HTR-8/SVneo (cell line): Measurements from ENCODE around the gene DLX3.
A peak's percentile ranks its signal among the peaks of the same experiment; 100 is the strongest.

Experiments used
- DNase-seq: peaks from one replicate; pipeline ENCODE4 v3.0.0; 2011; ENCODE audit warnings: low spot score, mixed read lengths; ENCODE audit not compliant: insufficient read length
- FAIRE-seq: peaks from 2 replicates; lab custom pipeline; 2011; peaks lifted over from hg19 to GRCh38; lab: Jason Lieb, UNC

DLX3 gene

GRCh38 chr17:49977463-49978389 is 17.3 kb downstream of the DLX3 start:
- peak; percentile 74 for FAIRE-seq
- no peak for DNase-seq

GRCh38 chr17:49976828-49977202 is 18.2 kb downstream of the DLX3 start:
- FAIRE-seq (peak; percentile 40), DNase-seq (no peak)

GRCh38 chr17:49976163-49976827 is 18.7 kb downstream of the DLX3 start:
- DNase-seq (no peak), FAIRE-seq (no peak)

- DNase-seq (no peak), FAIRE-seq (peak; percentile 60)
Measured at GRCh38 chr17:49975531-49975930, 19.5 kb downstream of the DLX3 start.

GRCh38 chr17:49973271-49973615 is 21.8 kb downstream of the DLX3 start:
- FAIRE-seq (no peak), DNase-seq (no peak)

- FAIRE-seq (peak; percentile 4), DNase-seq (no peak)
Measured at GRCh38 chr17:49972486-49973270, 22.3 kb downstream of the DLX3 start.

- no peak for DNase-seq
Measured at GRCh38 chr17:49971848-49972485, 23.1 kb downstream of the DLX3 start.

DNA sequence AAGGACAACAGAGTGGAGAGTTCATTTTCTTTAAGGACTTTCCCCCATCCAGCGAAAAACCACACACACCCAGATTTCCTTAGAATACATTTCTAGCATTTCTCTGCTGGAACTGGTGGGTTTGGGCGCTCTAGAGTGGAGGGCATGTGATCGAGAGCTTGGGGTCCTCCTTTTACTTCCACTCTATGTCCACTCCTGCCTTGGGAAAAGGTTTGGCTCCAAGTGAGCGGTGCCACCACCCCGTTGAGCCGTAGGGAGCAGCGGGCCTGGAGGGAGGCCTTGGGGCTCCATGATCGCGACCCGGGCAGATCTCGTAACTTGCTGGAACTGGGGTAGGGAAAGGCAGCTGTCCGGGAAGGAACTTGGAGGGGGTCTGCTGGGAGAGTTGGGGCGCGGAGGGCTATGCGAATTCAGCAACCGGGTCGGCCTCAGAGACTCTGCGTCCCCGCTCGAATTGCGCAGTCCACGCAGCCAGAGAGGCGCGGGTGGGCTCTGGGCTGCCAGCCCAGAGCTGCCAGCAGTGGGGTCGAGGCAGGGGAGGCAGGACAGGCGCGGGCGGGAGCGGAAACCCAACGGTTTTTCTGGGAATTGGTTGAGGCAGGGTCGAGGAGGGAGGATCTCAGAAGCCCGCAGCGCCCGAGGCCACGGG is 23.7 kb downstream of the DLX3 start:
- FAIRE-seq, result no peak
- DNase-seq, result no peak

More at GRCh38 chr17:49971848-49972485, 23.1 kb downstream of the DLX3 start:
- FAIRE-seq, result no peak

DNA sequence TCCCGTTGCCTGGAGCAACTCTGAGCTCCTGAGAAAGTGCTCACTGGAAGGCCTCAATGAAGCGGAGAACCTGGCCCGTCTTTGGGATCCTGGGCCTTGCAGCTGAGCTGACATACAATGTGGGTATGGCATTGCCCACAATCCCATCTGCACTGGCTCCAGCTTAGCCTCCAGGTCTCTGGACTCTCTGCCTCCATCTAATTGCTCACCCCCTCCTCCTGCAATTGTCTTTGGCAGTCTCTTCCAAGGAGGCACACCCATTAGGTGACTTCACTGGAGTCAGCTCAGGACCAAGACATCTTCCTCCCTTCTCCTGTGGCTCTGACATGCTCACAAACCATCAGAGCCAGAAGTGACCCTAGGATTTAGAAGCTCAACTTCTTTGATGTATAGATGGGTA is 24.5 kb downstream of the DLX3 start:
- FAIRE-seq (peak; percentile 88), DNase-seq (no peak)

- FAIRE-seq, result no peak
Measured at GRCh38 chr17:49969795-49970389, 25.1 kb downstream of the DLX3 start.

GRCh38 chr17:49969134-49969759 is 25.8 kb downstream of the DLX3 start, which contains the start of gene DLX4:
TSS of gene DLX4 (plus strand) at chr17:49969190. CDS start at chr17:49969469, 279 bp downstream.
- no peak for DNase-seq
- FAIRE-seq, result peak; percentile 71

More at GRCh38 chr17:49969795-49970389, 25.1 kb downstream of the DLX3 start:
- DNase-seq, result no peak

DNA sequence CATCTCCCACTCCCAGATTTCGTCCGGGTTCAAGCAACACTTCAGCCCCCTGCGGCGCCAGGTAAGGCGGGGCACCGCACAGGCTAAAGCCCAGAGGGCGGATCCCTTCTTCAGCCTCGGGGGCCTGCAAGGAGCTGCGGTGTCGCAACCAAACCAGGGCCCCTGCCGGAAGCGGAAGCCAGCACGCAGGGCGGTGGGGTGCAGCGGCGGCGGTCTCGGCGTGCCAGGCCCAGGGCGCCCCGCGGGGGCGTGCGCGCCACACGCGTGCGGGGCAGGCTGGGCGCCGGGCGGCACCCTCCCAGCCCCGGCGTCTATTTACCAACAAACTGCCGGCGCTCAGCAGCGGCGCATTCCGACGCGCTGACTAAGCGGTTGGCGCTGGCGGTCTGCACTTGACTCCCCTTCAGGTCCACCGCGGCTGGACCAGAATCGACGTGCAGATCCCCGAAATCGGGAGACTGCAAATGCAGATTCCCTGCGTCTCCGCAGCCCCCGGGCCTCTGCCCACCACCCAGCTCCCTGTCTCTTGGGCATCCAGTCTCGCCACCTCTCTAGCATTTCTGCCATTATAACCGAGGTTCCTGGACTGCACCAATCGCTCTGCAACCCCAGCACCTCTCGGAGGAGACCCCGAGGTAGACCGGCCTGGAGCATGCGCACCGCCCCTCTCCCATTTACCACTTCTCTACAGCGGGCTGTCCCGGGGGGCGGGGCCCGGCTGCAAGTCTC is 26.5 kb downstream of the DLX3 start:
- peak; percentile 99 for DNase-seq
- FAIRE-seq, result peak; percentile 98

DNA sequence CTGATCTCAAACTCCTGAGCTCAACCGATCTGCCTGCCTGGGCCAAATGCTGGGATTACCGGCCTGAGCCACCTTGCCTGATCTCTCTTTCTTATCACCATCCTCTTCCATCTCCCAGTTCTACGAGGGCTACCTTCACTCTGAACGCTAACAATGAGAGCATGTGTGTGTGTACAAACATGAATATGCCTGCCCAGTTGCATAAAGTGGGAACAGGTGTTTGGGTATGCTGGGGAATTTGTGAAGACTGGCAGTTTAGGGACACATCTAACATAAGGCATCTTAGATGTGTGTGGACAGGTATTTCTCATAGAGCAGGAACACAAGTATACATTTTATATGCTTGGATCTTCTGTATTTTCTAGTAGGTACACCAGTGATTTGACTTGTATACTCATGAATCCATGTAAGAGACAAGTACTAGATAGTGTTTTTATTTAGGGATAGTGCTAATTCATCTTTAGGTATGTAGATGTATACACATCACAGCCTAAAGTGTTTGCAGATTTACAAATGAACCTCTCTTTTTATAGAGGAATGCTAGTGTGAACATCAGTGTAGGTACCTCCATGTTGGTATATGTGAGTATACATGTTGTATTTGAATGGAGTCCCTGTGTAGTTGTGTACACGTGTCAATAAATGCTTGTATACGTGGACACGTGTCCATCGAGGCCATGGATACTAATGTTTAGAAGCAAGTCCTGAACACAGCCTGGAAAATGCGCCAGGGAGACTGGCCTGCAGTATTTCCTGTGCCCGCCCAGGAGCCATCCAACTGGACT is 27.2 kb downstream of the DLX3 start:
- FAIRE-seq (no peak), DNase-seq (no peak)

DNA sequence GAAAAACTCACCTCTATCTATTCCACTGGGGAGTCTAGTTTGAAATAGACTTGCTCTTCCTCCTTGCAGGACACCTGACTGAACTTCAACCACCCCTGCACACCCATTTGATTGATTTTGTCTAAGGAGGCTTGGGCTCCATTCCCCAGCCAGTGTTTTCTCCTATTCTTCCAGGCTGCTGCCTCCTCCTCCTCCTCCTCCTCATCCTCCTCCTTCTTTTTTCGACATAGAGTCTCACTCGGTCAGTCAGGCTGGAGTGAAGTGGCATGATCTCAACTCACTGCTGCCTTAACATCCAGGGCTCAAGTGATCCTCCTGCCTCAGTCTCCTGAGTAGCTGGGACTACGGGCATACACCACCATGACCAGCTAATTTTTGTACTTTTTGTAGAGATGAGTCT is 27.8 kb downstream of the DLX3 start:
- DNase-seq (no peak), FAIRE-seq (no peak)

DNA sequence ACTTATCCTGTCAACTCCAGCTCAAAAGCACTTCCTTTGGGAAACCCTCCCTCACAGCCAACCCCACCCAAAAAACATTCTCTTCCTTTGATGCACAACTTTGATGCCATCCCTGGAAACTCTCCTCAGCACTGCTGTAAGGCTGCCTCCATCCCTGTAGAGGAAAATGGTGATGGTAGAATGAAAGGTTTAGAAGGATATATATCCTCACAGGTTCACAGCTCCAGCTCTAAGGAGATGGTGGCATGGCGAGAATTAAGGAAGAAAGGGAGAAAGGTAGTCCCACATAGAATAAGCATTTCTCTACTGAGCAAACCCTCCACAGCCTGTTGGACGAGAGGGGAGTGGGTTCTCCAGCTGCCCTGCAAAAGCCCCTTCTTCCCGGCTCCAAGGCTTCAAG is 28.3 kb downstream of the DLX3 start:
- DNase-seq, result no peak
- peak; percentile 28 for FAIRE-seq

- DNase-seq, result no peak
- FAIRE-seq, result no peak
Measured at GRCh38 chr17:49965524-49965909, 29.5 kb downstream of the DLX3 start.

DNA sequence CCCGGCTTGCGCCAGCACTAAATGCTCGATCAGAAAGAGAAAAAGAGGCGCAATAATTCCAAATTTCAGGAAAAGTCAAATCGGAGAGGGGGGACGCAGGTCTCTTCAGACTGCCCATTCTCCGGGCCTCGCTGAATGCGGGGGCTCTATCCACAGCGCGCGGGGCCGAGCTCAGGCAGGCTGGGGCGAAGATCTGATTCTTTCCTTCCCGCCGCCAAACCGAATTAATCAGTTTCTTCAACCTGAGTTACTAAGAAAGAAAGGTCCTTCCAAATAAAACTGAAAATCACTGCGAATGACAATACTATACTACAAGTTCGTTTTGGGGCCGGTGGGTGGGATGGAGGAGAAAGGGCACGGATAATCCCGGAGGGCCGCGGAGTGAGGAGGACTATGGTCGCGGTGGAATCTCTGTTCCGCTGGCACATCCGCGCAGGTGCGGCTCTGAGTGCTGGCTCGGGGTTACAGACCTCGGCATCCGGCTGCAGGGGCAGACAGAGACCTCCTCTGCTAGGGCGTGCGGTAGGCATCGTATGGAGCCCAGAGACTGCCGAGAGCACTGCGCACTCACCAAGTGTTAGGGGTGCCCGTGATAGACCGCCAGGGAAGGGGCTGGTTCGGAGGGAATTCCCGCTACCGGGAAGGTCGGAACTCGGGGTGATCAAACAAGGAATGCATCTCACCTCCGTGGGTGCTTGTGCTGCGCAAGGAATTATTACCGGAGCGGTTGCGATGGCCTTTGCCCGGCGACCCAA is 30.1 kb downstream of the DLX3 start:
- DNase-seq, result no peak
- FAIRE-seq, result peak; percentile 74
